HAP-1 (cell line): ENCODE measurements around the gene FADS6.
A peak's percentile ranks its signal among the peaks of the same experiment; 100 is the strongest.
"Not testable (repeated sequence)": the region's sequence is repeated elsewhere in the genome, so short reads cannot be mapped to it uniquely, and the experiment has no call there.

Experiments
- DNase-seq, 2 experiments: peaks; one replicate each; pipeline ENCODE4 v3.0.0-alpha.2; 2016 to 2020; ENCODE audit warnings: low spot score in 2 of 2
- H3K27me3 ChIP-seq: fragments of 250-450 bp; sonication (Bioruptor Pico); 2 replicates; pipeline ENCODE4 v1.5.1; 2020; ENCODE audit warnings: low read depth, mild to moderate bottlenecking, moderate library complexity
- H3K36me3 ChIP-seq: fragments of 250-450 bp; sonication (Bioruptor Pico); replicated peaks from 2 replicates; pipeline ENCODE4 v1.5.1; 2020; ENCODE audit warnings: mild to moderate bottlenecking
- H3K4me1 ChIP-seq: fragments of 250-450 bp; sonication (Bioruptor Pico); 2 replicates; pipeline ENCODE4 v1.5.1; 2020; ENCODE audit warnings: mild to moderate bottlenecking
- H3K4me3 ChIP-seq: fragments of 250-450 bp; sonication (Bioruptor Pico); 2 replicates; pipeline ENCODE4 v1.5.1; 2020; ENCODE audit warnings: mild to moderate bottlenecking, moderate library complexity
- H3K9me3 ChIP-seq: fragments of 250-450 bp; sonication (Bioruptor Pico); 2 replicates; pipeline ENCODE4 v1.5.1; 2020; ENCODE audit warnings: mild to moderate bottlenecking, moderate library complexity
- in situ Hi-C: fragments of 300-500 bp; cut with MboI; formaldehyde crosslinking; loops from 3 replicates; pipeline ENCODE4 v1.14.3; 2020; ENCODE audit warnings: low sequenced_read_pairs, inconsistent platforms, mixed read lengths

The FADS6 gene

DNA sequence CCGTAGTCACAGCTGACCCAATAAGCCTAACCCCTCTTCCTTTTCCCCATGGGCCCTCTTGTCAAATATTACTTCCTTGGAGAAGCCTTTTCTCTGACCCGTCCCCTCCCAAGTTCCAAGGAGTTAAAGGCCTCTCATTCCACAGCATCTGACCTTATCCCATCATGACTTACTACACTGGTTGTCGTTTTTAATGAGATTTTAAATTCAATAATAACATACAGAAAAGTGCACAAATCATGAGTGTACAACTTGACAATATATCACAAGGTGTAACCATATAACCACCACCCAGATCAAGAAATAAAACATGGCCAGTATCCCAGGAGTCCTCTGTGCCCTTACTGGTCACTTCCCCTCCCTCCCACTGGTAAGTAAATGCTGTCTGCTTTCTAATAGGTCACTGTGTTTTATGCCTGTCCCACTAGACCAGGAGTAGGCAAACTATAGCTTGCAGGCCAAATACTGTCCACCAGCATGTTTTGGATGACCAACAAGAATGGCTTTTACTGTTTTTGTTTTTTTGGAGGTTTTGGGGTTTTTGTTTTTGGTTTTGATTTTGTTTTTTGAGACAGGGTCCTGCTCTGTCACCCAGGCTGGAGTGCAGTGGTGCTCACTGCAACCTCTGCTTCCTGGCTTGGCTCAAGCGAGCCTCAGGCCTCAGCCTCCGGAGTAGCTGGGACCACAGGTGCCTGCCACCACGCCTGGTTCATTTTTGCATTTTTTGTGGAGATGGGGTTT lies 19.4 kb downstream of the FADS6 start:
- DNase-seq = peak in 1 of 2 experiments; percentile 13
- Histone ChIP-seq H3K27me3 (no peaks in the 10 kb centered on the region), H3K4me1 (peaks cover 10% of the 10 kb centered on the region), H3K9me3 (no peaks in the 10 kb centered on the region), H3K36me3 (no peaks in the 10 kb centered on the region), H3K4me3 (peak overlapping the region; percentile 73)
- in situ Hi-C loops = no loop called here

DNA sequence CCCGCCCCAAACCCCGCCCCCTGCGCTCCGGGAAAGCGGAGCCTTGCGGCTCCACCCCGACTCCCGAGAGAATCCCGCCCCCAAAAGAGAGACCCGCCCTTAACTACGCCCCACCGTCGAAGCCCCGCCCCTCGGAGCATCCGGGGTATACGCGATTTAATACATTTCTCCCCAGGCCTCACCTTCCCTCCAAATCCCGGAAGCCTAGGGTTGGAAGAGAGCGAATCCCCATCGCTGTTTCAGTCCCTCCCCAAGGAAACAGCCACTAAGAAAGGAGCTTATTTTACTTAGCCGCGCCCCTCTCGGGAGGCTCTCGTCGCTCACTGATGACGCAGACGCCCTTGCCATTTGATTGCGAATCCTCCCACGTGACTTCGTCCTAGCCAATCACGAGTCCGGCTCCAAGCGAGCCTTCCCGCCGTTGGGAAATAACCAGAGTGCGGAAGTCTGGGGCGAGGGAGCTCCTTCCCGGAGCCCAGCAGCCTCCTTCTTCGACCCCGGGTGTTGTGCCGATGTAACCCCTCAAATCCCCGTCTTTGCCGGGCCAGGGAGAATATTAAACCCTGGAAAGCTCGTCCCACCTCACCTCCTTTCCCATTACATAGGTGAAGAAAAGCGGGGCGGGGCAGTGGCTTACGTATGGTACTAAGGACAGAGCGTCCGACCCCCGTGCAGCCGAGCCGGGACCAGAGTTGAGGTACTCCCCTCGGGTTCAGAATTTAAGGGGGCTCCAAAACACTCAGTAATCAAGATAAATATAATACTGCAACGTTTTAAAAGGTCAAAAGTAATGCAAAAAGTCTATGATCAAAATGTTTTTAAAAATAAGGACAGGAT lies 20.2 kb downstream of the FADS6 start:
- Histone ChIP-seq H3K4me3 (peak overlapping the region; percentile 73), H3K27me3 (no peaks in the 10 kb centered on the region), H3K9me3 (no peaks in the 10 kb centered on the region), H3K36me3 (no peaks in the 10 kb centered on the region), H3K4me1 (peaks cover 10% of the 10 kb centered on the region)
- in situ Hi-C loops = no loop called here
- peak; percentile 99 for DNase-seq

DNA sequence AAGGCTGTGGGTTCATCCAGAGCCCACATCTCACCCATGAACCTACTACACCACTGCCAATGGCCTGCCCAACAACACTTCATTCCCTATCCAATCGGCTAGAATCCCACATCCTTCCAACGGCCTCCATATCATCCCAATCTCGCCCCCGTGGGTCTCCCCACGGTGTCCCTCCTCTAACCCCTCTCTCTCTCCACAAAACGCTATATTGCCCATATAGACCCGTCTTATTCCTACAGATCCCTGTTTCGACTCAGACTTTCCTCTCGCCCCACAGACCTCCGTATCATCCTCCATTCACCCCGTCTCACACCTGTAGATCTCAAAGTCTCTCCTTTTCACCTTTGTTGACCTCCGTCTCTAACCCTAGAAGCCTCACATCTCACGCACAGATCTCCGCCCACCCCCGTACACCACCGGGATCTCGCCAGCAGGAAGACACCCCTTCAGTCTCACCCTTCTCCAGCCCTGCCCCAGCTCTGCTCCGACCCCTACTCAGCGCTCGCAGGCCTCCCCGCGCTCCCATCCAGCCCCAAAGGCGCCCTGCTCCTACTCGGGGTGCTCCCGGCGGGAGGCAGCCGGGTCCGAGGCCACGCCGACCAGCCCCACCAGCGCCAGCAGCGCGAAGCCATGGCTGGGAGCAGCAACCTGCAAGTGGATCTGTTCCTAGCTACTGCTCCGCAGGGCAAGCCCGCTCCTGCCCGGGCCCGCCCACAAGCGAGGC lies 21.0 kb downstream of the FADS6 start, which contains the start of gene FDXR:
Gene FDXR (minus strand): TSS at position 682 of the 724 bp plus-strand sequence. CDS start 50 bp downstream, at position 632.
- peaks cover 10% of the 10 kb centered on the region for H3K4me1 ChIP-seq
- no peaks in the 10 kb centered on the region for H3K9me3 ChIP-seq
- H3K36me3 ChIP-seq = no peaks in the 10 kb centered on the region
- in situ Hi-C loops = no loop called here
- no peak for DNase-seq
- peak within 1 kb of the TSS; percentile 73 for H3K4me3 ChIP-seq
- no peaks in the 10 kb centered on the region for H3K27me3 ChIP-seq

DNA sequence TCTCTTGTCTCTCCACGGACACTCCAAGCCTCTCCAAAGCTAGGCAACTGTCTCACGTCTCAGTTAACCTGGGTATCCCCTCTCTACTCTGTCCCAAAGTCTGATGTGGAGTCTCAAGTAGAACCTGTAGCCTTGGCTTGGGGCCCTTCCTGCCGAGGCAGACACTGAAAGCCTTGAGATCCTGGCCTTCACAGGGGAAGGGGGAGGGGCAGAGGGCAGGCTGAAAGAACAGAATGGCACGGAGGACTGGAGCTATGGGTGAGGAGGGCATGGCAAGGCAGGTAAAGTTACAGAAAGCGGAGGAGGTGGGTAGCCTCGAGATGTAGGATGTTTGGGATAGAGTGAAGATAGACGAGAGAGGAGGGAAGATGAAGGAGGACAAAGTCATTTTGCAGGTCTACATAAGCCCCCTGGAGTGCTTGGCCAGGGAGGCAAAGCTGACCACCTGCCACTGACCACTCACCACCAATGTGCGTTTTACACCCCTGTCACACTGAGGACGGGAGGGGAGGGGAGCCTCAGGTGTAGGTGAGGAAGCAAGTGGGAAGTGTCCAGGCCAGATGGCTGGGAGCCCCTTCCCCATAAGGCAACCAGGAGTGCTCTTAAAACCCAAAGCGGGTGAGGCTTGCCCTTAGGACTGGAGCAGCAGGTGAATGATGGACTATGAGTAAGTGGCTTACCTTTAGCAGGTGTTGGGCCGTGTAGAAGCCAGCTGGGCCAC lies 21.9 kb downstream of the FADS6 start:
- Histone ChIP-seq H3K4me1 (peaks cover 10% of the 10 kb centered on the region), H3K9me3 (no peaks in the 10 kb centered on the region), H3K27me3 (no peaks in the 10 kb centered on the region), H3K4me3 (peak overlapping the region; percentile 73), H3K36me3 (no peaks in the 10 kb centered on the region)
- in situ Hi-C loops = no loop called here
- DNase-seq = no peak

DNA sequence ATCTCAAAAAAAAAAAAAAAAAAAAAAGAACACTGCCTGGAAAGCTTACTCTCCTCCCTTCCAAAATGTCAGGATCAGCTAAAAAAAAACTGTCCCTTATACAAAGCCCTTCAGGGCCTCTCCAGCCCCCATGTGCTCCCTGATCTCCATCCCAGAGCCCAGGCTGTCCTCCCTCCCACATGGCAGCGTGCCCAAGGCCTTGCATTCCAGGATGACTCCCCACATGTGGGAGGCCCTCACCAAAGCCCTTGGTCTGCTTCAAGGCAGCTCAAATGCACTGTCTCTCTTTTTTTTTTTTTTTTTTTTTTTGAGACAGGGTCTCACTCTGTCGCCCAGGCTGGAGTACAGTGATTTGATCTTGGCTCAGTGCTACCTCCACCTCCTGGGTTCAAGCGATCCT lies 22.9 kb downstream of the FADS6 start:
- no peaks in the 10 kb centered on the region for H3K27me3 ChIP-seq
- no peaks in the 10 kb centered on the region for H3K36me3 ChIP-seq
- in situ Hi-C loops = no loop called here
- H3K4me1 ChIP-seq = peaks cover 10% of the 10 kb centered on the region
- no peaks in the 10 kb centered on the region for H3K9me3 ChIP-seq
- DNase-seq = no peak
- H3K4me3 ChIP-seq = no peak overlapping the region

DNA sequence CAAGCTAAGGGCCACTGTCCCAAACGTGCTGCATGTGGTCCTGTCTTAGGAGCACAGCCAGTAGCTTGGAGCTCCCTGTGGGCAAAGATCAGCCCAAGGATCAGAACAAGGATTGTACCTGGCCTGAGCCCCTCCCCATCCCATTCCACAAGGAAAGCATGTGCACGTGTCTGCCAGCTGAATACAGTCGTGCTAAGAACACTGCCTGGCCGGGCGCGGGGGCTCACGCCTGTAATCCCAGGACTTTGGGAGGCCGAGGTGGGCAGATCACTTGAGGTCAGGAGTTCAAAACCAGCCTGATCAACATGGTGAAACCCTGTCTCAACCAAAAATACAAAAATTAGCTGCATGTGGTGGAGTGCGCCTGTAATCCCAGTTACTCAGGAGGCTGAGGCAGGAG lies 23.4 kb downstream of the FADS6 start:
- H3K36me3 ChIP-seq, H3K4me1 ChIP-seq, H3K4me3 ChIP-seq, in situ Hi-C loops, DNase-seq, H3K27me3 ChIP-seq, H3K9me3 ChIP-seq: not testable (repeated sequence)

DNA sequence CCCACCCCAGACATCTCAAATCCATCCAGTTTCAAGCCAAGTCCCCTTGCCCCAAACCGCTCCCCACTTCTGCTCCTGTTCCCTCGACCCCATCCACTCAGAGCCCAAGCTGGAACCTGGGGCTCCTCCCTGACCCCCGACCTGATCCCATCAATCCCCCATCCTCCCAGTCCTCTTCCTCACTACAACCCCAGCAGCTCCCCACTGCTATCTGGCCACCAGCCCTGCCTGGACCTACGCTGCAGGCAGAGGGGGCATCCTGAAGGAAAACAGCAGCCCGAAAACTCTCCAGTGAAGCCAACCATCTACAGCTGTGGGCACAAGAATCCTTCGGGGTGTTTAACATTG lies 24.6 kb downstream of the FADS6 start:
- DNase-seq = no peak
- Histone ChIP-seq H3K9me3 (no peaks in the 10 kb centered on the region), H3K4me1 (peaks cover 8% of the 10 kb centered on the region), H3K36me3 (no peaks in the 10 kb centered on the region), H3K27me3 (no peaks in the 10 kb centered on the region), H3K4me3 (no peak overlapping the region)
- in situ Hi-C loops = loop anchor here (5.0 kb wide), 1 partner anchor 127 kb away; no protein-coding TSS in a partner anchor

DNA sequence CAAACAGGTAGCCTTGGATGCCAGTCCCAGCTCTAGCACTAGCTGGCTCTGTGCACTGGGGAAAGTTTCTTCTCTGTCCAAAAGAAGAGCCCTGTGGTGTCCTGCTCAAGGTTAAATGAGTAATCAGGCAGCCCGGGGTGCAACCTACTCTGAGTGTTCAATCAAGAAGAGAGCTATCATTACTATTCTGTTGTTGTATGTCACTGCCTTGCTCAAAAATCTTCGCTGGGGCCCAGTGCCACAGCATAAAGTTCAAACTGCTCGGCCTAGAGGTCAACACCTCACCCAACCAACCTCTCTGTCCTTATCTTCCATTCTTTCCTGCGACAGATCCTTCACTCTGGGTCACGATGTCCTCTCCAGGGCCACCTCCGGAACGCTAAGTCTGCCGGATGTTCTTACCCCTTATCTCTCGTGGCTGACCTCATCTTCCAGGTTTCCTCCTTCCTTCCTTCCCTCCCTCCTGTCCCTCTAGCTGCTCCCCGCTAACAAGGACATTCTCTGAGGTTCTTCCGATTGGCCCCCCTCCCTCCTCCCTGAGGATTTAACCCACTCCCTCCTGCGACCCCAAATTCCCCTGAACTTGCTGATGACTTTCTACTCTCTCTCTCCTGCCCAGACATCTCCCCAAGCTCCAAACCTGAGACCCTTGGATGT lies 25.1 kb downstream of the FADS6 start:
- Histone ChIP-seq H3K4me1 (peaks cover 8% of the 10 kb centered on the region), H3K4me3 (no peak overlapping the region), H3K27me3 (no peaks in the 10 kb centered on the region), H3K9me3 (no peaks in the 10 kb centered on the region), H3K36me3 (no peaks in the 10 kb centered on the region)
- no peak for DNase-seq
- in situ Hi-C loops = loop anchor here (5.0 kb wide), 1 partner anchor 126 kb away; no protein-coding TSS in a partner anchor

DNA sequence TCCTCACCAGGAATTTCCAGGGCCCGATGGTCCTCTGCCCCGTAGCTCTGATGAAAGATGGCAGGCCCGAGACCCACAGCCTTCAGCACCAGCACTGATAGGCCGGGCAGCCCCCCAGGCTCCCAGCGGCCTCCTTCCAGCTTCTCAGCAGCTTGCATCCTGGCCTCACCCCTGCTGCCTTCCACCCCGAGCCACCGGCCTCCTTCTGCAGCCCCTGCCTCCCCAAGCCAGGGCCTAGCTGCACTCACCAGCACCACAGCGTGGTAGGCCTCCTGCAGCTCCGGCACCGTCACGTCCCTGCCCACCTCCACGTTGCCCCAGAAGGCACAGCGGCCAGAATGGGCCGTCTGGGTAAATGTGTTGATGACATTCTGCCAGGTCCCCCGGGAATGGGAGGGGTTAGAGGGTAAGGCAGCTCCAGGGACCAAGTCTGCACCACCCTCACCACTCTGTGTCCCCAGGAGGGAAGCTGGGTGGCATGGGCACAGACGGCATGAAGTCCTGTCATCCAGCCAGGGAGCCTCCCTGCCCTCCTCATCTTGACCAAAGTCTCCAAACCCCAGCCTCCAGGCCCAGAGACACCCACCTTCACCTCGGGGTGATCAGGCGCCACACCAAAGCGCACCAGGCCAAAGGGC lies 27.1 kb downstream of the FADS6 start:
- in situ Hi-C loops = loop anchor here (5.0 kb wide), 1 partner anchor 124 kb away; no protein-coding TSS in a partner anchor
- no peak for DNase-seq
- H3K4me1 ChIP-seq = no peaks in the 10 kb centered on the region

DNA sequence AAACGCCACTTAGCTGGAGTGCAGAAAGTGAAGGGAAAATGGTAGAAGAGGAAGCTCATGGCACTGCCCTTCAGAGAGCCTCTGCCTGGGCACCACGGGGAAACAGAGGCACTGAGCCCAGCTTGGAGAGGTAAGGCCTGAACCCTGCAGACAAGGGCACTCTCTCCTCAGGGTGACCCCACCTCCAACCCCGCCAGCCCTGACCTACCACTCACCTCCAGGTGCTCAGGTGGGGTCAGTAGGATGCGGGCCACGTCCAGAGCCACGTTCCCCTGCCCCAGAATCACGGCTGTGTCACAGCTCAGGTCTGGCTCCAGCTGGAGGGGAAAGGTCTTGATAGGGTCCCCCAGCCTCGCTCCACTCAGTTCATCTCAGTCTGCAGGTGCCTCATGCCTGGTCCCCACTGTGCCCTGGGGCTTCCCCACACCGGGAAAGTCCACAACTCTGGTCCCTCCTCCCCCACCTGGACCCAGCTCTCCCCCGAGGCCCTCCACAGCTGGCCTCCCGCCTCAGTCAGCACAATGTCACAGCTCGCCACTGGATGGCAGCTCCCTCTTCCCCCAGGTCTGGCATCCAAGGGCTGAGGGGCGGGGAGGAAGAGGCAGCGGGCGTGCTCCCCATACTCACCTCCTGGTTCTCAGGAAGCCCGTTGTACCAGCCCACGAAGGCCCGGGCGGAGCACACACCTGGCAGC lies 27.8 kb downstream of the FADS6 start:
- Histone ChIP-seq H3K27me3 (no peaks in the 10 kb centered on the region), H3K4me3 (no peak overlapping the region), H3K36me3 (no peaks in the 10 kb centered on the region), H3K4me1 (no peaks in the 10 kb centered on the region), H3K9me3 (no peaks in the 10 kb centered on the region)
- in situ Hi-C loops = loop anchor here (5.0 kb wide), 1 partner anchor 123 kb away; no protein-coding TSS in a partner anchor
- no peak for DNase-seq

More for the DNA sequence above, 27.1 kb downstream of the FADS6 start:
- Histone ChIP-seq H3K9me3 (no peaks in the 10 kb centered on the region), H3K36me3 (no peaks in the 10 kb centered on the region), H3K4me3 (no peak overlapping the region), H3K27me3 (no peaks in the 10 kb centered on the region)

DNA sequence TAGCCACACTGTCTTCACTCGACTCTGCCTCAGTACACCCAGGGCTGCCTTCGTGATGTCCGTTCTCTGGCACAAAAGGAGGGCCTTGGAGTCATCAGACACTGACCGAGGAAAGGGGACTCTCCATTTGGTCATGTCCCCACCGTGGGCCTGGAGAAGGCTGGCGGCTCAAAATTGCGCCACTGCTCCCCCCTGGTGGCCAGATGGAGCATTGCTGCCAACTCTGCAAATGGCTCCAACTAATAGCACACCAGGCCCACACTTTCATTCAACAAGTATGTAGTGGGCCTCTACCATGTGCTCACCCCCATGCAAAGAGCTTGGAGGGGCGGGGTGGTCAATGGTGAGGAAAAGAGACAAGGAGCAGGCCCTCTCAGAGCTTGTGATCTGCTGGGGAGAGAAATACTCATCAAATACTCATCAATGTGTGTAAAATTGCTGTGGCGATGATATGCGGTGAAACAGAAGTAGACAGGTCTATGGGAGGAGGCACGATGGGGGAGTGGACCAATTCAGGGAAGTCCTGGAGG lies 28.5 kb downstream of the FADS6 start:
- in situ Hi-C loops = loop anchor here (5.0 kb wide), 1 partner anchor 123 kb away; no protein-coding TSS in a partner anchor
- H3K36me3 ChIP-seq = no peaks in the 10 kb centered on the region
- no peaks in the 10 kb centered on the region for H3K9me3 ChIP-seq
- DNase-seq = peak; percentile 41 to 83
- H3K4me3 ChIP-seq = no peak overlapping the region
- H3K27me3 ChIP-seq = peaks cover 6% of the 10 kb centered on the region
- no peaks in the 10 kb centered on the region for H3K4me1 ChIP-seq
